SW 1271 (cell line): ENCODE data around the gene PRICKLE2.

Source experiments
- DNase-seq, 2 experiments: peaks; one replicate each; lab custom pipeline; 2025; lab: John Stamatoyannopoulos, UW

The PRICKLE2 gene

GRCh38 chr3:64253689-64254088, 28.4 kb upstream of the PRICKLE2 start:
- DNase-seq, result no peak

DNA sequence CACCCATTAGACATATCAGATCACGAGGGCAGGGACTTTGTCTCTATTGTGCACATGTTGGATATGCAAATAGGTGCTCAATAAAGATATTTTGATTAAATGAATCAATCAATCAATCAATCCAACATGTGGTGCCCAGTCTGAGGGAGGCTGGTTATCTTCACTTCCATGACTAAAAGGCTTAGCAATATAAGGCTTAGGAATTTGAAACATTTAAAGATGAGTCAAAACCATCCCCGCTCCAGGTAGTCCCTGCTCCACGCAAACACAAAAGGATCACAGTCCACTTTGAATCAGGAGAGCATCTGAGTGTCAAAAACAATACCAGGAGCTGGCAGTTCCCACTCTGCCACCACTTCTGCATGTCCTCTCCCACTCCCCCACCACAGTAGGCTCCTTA, 25.8 kb upstream of the PRICKLE2 start:
- no peak for DNase-seq

DNA sequence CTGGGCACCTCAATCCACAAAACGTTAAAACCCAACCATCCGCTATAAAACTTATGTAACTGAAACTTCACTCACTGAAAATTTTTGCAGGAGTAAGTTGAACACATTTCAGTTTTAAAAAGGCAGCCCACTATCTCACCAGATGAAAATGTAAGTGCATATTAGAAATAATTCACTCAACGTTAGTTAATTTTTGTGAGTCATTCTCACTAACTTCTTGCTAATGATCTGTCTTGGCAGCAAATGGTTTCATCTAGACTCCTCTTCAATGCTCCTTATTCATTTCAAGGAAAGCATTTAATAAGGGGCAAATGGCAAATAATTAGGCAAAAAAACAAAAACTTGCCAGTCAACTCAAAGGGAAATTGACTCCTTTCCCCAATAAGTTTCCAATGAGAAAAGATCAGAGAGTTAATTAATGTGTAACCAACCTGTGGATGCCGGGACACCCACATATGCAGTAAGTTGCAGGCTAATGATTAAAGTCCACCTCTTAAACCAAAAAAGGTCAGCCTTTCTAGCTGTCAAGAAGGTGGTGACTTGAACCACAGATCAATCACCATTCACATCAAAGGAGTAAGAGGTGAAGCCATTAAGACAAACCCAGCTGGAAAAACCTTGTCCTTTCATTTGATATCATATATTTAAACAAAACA, 22.9 kb upstream of the PRICKLE2 start:
- DNase-seq, result no peak

DNA sequence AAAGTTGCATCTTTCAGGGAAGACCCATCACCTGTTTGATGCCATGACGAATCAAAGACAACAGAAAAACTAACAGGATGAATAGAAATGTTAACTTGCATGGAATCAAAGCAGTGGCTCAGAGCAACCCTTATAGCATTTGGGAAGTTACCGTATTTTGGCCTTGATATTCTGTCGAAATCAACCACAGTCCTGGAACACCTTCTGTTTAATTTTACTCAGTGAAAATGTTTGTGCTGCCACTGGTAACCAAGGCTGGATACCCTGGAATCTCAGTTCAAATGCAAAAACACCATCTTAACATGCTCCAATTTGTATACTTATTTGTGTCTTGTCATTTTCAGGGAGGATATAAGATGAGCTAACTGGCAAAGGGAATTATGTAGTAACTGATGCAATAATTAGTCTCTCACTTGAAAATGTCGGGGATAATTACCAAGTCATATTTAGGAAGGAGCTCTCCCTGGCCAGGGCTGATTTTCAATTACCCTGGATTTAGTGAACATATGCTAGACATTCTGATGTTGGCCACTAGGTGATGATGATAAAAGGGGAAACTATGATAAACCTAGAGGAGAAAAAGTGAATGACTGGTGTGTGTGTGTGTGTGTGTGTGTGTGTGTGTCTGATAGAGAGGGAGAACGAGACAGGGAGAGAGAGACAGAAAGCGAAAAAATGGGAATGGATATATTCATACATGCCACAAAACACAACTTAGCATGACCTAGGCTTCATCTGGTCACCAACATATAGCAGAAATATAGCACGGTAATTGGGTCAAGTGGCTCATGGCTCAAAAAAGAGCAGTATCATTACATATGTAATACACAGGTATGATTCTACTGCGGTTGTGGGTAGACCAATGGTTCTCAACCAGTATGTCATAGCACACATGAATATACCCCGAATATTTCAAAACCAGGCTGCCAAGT, 19.0 kb upstream of the PRICKLE2 start:
- DNase-seq, result peak in 1 of 2 experiments; percentile 11

DNA sequence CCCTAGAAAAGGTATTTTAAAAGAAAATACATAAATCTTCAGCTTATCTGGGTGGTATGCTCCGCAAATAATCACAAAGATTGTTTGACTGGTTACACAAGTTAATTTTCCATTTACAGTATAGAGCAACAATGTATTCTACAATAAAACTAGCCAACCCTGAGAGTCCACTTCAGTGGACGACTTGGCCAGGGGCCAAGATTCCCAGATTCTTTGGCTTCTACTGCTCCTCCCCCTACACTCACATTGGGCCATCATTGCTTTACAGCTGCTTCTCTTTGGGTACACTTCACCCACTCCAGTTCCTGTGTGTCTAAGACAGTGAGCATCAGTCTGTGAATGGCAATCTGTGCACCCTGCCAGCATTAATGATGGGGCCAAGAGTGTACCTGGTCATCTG, 17.2 kb upstream of the PRICKLE2 start:
- no peak for DNase-seq

- no peak for DNase-seq
Measured at GRCh38 chr3:64240959-64241358, 15.7 kb upstream of the PRICKLE2 start.

DNA sequence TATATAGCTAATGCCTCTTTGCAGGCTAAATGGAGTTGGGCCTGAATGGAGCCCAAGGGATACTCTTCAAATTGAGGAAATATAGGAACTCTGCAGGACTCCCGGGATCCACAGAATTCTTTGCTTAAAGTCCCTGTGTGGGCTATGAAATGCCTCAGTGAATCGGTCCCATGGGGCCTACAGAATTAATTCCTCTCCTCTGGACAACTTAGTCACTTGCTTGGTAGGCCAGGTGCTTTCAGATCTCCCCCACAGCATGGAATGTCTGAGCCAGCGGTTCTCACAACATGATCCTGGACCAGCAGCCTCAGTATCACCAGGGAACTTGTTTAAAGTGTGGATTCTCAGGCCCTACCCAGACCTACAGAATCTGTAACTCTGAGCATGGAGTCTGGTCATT, 15.1 kb upstream of the PRICKLE2 start:
- DNase-seq, result no peak

DNA sequence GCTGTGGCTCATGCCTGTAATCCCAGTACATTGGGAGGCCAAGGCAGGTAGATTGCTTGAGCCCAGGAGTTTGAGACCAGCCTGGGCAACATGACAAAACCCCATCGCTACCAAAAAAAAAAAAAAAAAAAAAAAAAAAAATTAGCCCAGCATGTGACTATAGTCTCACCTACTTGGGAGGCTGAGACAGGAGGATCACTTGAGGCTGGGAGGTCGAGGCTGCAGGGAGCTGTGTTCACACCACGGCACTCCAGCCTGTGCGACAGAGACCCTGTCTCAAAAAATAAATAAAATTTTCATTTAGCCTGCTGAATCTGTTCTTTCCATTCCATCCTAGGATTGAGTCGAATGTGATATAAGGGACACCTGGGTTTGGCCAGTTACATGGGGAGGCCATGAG, 14.6 kb upstream of the PRICKLE2 start:
- DNase-seq, result no peak

DNA sequence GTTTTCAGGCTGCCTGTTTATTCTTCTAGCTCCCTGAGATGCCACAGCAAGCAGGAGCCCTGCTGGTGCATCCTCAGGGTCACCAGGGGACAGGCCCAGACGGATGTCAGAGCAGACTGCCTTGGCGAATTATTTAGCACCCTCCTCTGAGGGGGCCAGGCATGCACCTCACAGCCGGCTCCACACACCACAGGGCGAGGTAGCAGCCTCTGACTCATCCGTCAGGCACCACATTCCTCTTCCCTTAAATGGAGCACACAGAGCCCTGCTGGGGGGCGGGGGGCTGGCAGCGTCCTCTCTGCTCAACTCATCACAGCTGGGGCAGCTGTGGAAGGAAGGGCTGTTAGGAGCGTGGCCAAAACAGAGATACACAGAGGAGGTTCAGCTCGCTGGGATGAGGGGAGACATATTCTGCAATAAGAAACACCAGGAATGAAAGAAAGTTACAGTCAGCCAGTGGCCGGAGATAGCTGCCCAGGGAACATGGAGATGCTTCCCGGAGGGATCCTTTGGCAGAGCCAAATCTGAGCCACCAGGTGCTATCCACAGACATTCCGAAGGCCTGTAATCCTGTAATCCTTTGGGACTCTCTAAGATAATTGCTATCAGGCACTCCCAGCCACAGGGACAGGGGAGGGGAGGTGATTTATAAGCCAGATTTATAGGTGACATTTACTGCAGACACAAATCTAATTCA, 13.9 kb upstream of the PRICKLE2 start:
- no peak for DNase-seq

GRCh38 chr3:64237083-64237482, 11.8 kb upstream of the PRICKLE2 start:
- DNase-seq, result no peak

GRCh38 chr3:64235605-64236004, 10.3 kb upstream of the PRICKLE2 start:
- DNase-seq, result no peak

GRCh38 chr3:64234571-64234970, 9.3 kb upstream of the PRICKLE2 start:
- DNase-seq, result no peak

- DNase-seq, result no peak
Measured at GRCh38 chr3:64232821-64233220, 7.6 kb upstream of the PRICKLE2 start.

GRCh38 chr3:64229903-64230302, 4.6 kb upstream of the PRICKLE2 start:
- DNase-seq, result no peak

DNA sequence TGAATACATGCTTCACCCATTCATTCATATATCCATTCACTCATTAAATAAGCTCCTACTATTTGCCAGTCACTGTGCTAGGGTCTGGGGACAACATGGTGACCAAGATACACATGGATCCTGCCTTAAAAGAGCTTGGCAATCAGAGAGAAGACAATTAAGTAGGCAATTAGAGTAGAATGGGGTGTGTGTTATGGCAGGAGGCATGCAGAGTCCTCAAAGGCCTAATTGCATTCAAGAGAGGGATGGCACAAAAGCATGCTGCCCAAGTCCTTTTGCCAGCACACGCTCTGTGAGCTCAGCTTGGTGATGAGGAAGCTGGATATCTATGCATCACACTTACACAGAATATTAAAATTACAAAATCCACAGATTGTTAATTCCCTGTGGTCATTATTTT, 2.8 kb upstream of the PRICKLE2 start:
- no peak for DNase-seq

- DNase-seq, result no peak
Measured at GRCh38 chr3:64226730-64227129, 1.5 kb upstream of the PRICKLE2 start.

DNA sequence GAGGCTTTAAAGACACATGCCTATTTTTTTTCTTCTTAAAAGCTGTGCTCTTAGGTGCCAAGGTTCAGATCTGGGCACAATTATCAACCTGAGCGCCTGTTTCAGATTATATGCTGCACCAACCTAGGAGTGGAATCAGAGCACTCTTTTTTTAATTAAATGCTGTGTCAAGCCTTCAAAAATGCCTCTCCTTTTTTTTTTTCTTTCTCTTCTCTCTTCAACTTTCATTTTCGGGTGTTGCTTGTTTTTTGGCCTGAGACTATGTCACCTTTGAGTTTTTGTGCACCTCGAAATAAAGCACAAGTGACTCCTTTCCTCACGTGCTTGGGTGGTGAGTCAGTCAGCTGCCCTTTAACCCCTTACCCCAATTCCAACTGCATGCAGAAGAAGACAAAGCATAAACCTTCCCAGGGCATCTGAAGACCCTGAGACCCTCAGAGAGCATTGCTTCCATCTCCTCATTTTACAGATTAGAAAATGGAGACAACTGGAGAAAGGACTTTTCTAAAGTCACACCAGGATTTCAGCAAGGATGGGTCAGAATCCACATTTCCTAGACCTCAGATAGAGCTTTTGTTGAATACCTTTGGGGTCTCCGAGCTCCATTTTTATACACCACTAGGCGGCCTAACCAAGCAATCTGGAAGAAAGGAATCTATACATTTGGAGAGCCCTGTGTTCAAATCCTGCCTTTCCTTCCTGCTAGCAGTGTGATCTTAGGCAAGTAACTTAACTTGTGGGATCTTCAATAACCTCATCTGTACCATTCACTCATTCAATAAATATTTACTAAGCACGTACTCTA, 631 bp upstream of the PRICKLE2 start:
- no peak for DNase-seq

DNA sequence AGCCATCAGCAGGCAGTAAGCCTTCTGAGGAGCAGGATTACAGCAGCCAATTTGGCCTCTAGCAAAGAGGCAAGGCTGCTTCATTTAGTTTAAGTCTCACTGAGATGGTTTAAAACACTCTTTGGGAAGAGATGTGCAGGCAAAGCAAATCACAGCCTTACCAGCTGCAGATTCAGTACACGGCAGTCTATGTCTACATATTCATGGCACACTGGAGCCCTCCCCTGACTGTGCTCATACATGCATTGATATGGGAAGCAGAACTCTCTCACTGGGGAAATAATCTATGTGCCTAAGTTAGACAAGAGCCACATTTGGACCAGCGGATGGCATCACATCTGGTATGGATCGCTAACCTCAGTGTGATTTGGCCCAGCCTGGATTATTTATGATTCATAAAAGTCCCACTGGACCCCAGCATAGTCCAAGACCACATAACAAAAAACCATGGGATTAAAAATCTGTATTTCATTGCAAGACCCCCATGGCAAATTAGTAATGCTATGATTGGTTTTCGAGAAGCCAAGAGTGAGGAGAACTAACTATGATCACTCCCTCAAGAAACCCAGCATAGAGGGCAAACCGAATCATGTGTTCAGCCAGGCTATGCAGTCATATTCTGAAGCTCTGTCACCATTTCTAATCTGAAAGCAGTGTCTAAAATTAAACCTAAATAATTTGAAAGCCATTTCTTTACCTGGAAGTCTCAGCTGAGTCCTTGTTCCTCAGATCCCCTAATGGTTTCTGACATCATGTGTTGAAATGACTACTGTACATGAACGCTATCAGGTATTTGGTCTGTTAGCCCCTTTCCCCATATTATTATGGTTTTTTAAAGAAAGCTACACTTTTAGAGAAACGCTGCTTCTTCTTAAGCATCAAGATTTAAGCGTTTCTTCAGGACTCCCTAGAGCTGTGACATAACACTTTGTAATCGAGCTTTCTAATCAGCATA, 1.2 kb downstream of the PRICKLE2 start:
- DNase-seq, result no peak

GRCh38 chr3:64222501-64223111, 2.7 kb downstream of the PRICKLE2 start:
- no peak for DNase-seq

DNA sequence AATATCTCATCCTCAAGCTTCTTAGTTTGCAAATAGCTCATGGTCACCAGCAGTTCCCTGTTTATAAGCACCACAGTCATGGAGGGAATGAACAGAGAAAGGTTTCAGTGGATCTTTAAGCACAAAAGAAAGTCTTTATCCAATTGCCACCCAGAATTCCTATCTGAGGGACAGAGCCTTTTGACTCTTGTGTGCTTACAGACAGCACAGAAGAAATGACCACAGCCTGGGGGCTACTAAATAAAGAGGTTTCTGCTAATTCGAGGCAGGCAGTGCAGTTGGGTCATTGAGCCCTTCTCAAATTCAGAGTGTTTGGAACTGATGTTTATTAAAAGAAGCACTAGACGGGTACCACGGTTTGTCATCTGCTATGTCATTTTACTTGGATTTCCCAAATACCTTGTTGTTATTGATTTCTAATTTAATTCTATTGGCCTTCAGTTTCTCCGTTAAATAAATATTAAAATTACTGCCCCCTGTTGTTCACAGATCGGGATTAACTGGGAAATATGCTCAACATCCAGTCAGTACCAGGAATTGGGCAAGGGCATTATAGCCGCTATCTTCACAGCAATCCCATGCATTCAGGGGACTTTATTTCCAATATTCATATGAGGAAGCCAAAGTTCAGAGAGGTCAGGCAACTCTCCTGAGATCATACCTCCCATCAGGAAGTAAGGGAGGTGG, 3.6 kb downstream of the PRICKLE2 start:
- DNase-seq, result no peak
